HG03175 (cell line): ENCODE data around the gene ATXN1.

Source experiments
- ATAC-seq: cut with Tn5 transposase; IDR thresholded peaks from one replicate; pipeline ENCODE4 v1.9.1; 2021; ENCODE audit warnings: mild to moderate bottlenecking, moderate library complexity; ENCODE audit not compliant: unreplicated experiment

ATXN1 gene

GRCh38 chr6:16355699-16356446, 405.4 kb downstream of the ATXN1 start:
- no peak for ATAC-seq

- ATAC-seq = no peak
Observed at GRCh38 chr6:16355238-16355637, 406.0 kb downstream of the ATXN1 start.

- ATAC-seq = no peak
Observed at GRCh38 chr6:16354692-16355091, 406.6 kb downstream of the ATXN1 start.

- no peak for ATAC-seq
Observed at GRCh38 chr6:16352821-16353438, 408.3 kb downstream of the ATXN1 start.

- ATAC-seq = no peak
Observed at GRCh38 chr6:16352258-16352635, 409.0 kb downstream of the ATXN1 start.

- no peak for ATAC-seq
Observed at GRCh38 chr6:16349544-16349943, 411.7 kb downstream of the ATXN1 start.

- no peak for ATAC-seq
Observed at GRCh38 chr6:16346831-16347230, 414.4 kb downstream of the ATXN1 start.

- ATAC-seq = no peak
Observed at GRCh38 chr6:16345449-16346330, 415.6 kb downstream of the ATXN1 start.

GRCh38 chr6:16344756-16345155, 416.5 kb downstream of the ATXN1 start:
- no peak for ATAC-seq

GRCh38 chr6:16343593-16343992, 417.7 kb downstream of the ATXN1 start:
- no peak for ATAC-seq

GRCh38 chr6:16339265-16339587, 422.0 kb downstream of the ATXN1 start:
- ATAC-seq = no peak

- ATAC-seq = no peak
Observed at GRCh38 chr6:16338577-16339264, 422.5 kb downstream of the ATXN1 start.

GRCh38 chr6:16337295-16337975, 423.8 kb downstream of the ATXN1 start:
- ATAC-seq = no peak

- no peak for ATAC-seq
Observed at GRCh38 chr6:16336911-16337294, 424.4 kb downstream of the ATXN1 start.

GRCh38 chr6:16336056-16336818, 425.0 kb downstream of the ATXN1 start:
- no peak for ATAC-seq

- ATAC-seq = no peak
Observed at GRCh38 chr6:16335176-16335575, 426.1 kb downstream of the ATXN1 start.

- ATAC-seq = no peak
Observed at GRCh38 chr6:16334671-16335070, 426.6 kb downstream of the ATXN1 start.

GRCh38 chr6:16333580-16333979, 427.7 kb downstream of the ATXN1 start:
- no peak for ATAC-seq

- ATAC-seq = peak; percentile 82
Observed at GRCh38 chr6:16332175-16332542, 429.1 kb downstream of the ATXN1 start.
